ENCODE measurements around the gene MMP24OS.

DNA sequence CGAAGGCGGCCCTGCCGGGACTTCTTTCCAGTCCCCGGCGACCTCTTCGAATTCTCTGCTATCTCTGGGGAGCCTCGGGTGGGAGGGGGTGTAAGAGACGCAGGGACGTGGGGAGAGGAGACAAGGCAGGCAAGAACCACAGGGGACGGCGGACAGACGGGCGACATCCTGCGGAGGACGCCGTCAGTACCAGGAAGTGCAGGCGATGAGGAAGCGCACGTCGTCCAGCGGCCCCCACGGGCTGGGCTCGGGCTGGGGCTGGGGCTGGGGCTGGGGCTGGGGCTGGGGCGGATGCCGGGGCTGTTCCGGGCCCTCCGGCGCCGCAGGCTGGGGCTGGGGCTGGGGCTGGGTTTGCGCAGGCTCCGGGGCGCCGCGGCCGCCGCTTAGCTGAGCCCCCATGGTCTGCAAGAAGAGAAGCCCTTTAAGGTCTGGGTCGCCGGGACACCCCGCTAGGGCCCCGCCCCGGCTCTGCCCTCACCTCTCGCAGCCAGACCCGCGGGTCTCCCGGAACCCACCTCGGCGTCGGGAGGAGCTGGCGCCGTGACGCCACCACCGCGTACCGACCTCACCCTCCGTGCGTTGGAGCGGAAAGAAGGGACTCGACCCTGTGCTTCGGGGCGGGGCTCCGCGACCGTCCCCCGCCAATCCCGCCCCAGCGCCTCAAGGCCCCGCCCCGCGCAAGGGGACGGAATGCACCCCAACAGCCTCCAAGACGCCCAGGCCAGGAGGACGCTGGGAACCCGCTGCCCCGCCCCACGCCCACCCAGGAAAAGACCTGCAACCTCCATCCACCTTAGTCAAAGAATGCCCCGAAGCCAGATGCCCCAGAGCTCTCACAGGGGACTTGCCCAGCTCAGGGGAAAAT, at the start of gene MMP24OS:
- TF ChIP-seq, protein P1, sequence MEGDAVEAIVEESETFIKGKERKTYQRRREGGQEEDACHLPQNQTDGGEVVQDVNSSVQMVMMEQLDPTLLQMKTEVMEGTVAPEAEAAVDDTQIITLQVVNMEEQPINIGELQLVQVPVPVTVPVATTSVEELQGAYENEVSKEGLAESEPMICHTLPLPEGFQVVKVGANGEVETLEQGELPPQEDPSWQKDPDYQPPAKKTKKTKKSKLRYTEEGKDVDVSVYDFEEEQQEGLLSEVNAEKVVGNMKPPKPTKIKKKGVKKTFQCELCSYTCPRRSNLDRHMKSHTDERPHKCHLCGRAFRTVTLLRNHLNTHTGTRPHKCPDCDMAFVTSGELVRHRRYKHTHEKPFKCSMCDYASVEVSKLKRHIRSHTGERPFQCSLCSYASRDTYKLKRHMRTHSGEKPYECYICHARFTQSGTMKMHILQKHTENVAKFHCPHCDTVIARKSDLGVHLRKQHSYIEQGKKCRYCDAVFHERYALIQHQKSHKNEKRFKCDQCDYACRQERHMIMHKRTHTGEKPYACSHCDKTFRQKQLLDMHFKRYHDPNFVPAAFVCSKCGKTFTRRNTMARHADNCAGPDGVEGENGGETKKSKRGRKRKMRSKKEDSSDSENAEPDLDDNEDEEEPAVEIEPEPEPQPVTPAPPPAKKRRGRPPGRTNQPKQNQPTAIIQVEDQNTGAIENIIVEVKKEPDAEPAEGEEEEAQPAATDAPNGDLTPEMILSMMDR (IDR thresholded peaks at IDR 0.05): peak in 3 of 5 experiments; percentile 16 to 46 (median 19)
- TF ChIP-seq EP300 (IDR thresholded peaks at IDR 0.05) (peak; percentile 80 to 96), POLR2A (IDR thresholded peaks at IDR 0.05) (peak; percentile 88 to 96)
